Liver (tissue), 3 donors: ENCODE results near the gene LSM12.

Experiments used
- EGR1 ChIP-seq, 2 donors: IDR thresholded peaks; 2 replicates each; pipeline ENCODE4 v1.6.1; 2016 to 2018; ENCODE audit warnings: antibody characterized with exemption in 2 of 2, low read depth in 2 of 2
- GABPA ChIP-seq, 2 donors: IDR thresholded peaks in 1 of 2; conservative IDR thresholded peaks in 1 of 2; 2 replicates each; pipeline ENCODE4 v1.6.1; 2016; ENCODE audit warnings: antibody characterized with exemption in 2 of 2, mild to moderate bottlenecking in 1 of 2, moderate library complexity in 1 of 2
- JUND ChIP-seq, 2 donors: IDR thresholded peaks; 2 replicates each; pipeline ENCODE4 v1.6.1; 2016; ENCODE audit warnings: antibody characterized with exemption in 2 of 2
- RAD21 ChIP-seq, 2 donors: IDR thresholded peaks; 2 replicates each; pipeline ENCODE4 v1.6.1; 2016; ENCODE audit warnings: antibody characterized with exemption in 2 of 2, mild to moderate bottlenecking in 2 of 2
- RXRA ChIP-seq, 2 donors: IDR thresholded peaks; 2 replicates each; pipeline ENCODE4 v1.6.1; 2017 to 2018; ENCODE audit warnings: antibody characterized with exemption in 2 of 2, mild to moderate bottlenecking in 1 of 2
- TAF1 ChIP-seq: conservative IDR thresholded peaks from 2 replicates; pipeline ENCODE4 v1.6.1; 2016; ENCODE audit warnings: antibody characterized with exemption, mild to moderate bottlenecking
- TF ChIP-seq, protein P1 (sequence below): fragments of 150-350 bp; IDR thresholded peaks from 2 replicates; pipeline ENCODE4 v1.5.1; 2017; ENCODE audit warnings: improper control_type of control experiment, low read depth, low read length; ENCODE audit not compliant: missing input control
- TF ChIP-seq, protein P2 (sequence below): IDR thresholded peaks from 2 replicates; pipeline ENCODE4 v1.6.1; 2016; ENCODE audit warnings: antibody characterized with exemption, mild to moderate bottlenecking
- TF ChIP-seq, protein P3 (sequence below): IDR thresholded peaks from 2 replicates; pipeline ENCODE4 v1.6.1; 2016; ENCODE audit warnings: antibody characterized with exemption
- donor health status: healthy.
- donor health status: healthy.

DNA sequence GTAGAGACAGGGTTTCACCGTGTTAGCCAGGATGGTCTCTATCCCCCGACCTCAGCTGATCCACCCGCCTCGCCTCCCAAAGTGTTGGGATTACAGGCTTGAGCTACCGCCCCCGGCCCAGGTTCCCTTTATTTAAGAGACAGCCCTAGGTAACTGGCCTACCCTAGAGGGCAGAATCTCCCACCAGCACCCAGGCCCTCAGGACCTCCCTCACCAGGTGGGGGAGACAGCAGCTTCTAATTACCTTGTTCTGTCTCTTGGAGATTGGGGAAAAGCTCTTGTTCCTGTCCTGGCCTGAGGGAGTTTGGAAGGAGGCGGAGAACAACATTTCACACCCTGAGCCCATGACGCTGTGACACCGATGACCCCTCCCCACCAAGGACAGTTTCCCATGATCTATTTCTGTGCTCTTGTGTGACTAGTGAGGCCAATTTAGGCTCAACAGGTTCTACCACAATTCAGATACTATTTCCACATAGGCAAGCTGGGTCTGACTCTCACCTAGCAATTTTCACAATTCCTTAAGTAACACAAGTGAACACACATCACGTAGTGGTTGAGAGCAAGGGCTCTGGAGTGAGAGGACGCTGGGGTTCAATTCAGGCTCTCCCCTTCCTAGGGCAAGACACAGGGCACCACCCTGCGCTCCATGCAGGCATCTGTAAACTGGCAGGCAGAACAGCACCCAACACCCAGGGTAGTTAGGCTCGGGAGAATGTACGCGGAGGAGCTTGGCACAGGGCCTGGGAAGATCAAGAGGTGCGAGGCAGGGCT, 36.6 kb upstream of the LSM12 start:
- TF ChIP-seq, protein P1, sequence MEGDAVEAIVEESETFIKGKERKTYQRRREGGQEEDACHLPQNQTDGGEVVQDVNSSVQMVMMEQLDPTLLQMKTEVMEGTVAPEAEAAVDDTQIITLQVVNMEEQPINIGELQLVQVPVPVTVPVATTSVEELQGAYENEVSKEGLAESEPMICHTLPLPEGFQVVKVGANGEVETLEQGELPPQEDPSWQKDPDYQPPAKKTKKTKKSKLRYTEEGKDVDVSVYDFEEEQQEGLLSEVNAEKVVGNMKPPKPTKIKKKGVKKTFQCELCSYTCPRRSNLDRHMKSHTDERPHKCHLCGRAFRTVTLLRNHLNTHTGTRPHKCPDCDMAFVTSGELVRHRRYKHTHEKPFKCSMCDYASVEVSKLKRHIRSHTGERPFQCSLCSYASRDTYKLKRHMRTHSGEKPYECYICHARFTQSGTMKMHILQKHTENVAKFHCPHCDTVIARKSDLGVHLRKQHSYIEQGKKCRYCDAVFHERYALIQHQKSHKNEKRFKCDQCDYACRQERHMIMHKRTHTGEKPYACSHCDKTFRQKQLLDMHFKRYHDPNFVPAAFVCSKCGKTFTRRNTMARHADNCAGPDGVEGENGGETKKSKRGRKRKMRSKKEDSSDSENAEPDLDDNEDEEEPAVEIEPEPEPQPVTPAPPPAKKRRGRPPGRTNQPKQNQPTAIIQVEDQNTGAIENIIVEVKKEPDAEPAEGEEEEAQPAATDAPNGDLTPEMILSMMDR = no peak
- TF ChIP-seq GABPA (IDR thresholded peaks at IDR 0.05 in 1 of 2, conservative IDR thresholded peaks at IDR 0.05 in 1 of 2) (no peak), RXRA (IDR thresholded peaks at IDR 0.05) (no peak), TAF1 (no peak), JUND (IDR thresholded peaks at IDR 0.05) (no peak), RAD21 (IDR thresholded peaks at IDR 0.05) (no peak), EGR1 (IDR thresholded peaks at IDR 0.05; ENCODE audit: low read depth in 2 of 2) (no peak)
- TF ChIP-seq, protein P2, sequence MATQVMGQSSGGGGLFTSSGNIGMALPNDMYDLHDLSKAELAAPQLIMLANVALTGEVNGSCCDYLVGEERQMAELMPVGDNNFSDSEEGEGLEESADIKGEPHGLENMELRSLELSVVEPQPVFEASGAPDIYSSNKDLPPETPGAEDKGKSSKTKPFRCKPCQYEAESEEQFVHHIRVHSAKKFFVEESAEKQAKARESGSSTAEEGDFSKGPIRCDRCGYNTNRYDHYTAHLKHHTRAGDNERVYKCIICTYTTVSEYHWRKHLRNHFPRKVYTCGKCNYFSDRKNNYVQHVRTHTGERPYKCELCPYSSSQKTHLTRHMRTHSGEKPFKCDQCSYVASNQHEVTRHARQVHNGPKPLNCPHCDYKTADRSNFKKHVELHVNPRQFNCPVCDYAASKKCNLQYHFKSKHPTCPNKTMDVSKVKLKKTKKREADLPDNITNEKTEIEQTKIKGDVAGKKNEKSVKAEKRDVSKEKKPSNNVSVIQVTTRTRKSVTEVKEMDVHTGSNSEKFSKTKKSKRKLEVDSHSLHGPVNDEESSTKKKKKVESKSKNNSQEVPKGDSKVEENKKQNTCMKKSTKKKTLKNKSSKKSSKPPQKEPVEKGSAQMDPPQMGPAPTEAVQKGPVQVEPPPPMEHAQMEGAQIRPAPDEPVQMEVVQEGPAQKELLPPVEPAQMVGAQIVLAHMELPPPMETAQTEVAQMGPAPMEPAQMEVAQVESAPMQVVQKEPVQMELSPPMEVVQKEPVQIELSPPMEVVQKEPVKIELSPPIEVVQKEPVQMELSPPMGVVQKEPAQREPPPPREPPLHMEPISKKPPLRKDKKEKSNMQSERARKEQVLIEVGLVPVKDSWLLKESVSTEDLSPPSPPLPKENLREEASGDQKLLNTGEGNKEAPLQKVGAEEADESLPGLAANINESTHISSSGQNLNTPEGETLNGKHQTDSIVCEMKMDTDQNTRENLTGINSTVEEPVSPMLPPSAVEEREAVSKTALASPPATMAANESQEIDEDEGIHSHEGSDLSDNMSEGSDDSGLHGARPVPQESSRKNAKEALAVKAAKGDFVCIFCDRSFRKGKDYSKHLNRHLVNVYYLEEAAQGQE = no peak
- TF ChIP-seq, protein P3, sequence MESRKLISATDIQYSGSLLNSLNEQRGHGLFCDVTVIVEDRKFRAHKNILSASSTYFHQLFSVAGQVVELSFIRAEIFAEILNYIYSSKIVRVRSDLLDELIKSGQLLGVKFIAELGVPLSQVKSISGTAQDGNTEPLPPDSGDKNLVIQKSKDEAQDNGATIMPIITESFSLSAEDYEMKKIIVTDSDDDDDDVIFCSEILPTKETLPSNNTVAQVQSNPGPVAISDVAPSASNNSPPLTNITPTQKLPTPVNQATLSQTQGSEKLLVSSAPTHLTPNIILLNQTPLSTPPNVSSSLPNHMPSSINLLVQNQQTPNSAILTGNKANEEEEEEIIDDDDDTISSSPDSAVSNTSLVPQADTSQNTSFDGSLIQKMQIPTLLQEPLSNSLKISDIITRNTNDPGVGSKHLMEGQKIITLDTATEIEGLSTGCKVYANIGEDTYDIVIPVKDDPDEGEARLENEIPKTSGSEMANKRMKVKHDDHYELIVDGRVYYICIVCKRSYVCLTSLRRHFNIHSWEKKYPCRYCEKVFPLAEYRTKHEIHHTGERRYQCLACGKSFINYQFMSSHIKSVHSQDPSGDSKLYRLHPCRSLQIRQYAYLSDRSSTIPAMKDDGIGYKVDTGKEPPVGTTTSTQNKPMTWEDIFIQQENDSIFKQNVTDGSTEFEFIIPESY = no peak
